ENCODE results near the gene MCM5.
A peak's percentile ranks its signal among the peaks of the same experiment; 100 is the strongest.

MCM5 gene
- 38.0 to 183 (median 75.5) reads per million in 17 experiments for total RNA-seq

DNA sequence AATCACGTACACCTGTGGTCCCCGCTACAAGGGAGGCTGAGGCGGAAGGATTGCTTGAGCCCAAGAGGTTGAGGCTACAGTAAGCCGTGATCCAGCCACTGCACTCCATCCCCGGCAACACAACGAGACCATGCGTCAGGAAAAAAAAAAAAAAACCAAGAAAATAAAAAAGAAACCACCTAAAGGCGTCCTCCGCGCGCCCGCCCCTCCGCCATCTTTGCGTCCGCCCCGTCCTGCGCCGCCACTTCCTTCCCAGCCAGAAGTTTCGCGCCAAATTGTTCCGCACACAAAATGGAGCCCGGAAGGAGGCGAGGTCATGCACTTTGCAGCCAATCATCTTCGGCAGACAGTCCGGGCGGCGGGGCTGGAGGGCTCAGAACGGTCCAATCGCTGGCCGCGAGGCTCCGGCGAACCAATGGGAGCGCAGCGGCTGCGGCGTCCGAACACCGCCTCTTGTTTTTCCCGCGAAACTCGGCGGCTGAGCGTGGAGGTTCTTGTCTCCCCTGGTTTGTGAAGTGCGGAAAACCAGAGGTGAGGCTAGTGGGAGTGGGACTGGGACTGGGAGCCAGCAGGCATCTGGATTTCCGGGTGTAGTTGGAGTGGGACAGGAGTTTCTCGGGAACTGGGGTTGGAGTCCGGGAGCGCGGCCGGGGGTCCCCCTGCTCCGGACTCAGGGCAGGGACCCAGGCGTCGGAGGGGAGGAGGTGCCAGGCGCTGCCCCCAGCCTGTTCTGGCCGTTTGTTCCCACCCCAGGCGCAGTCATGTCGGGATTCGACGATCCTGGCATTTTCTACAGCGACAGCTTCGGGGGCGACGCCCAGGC lies at the start of gene MCM5:
MCM5 (plus strand) TSS at position 463 of the 823 bp plus-strand sequence; CDS start at position 762, 299 bp downstream.
- DNase-seq: peak; percentile 98 to 99 (median 99)

- DNase-seq: peak; percentile 87 to 94 (median 92)
Observed at GRCh38 chr22:35350539-35351503, 49.1 kb upstream of the MCM5 start.

- peak; percentile 96 to 99 (median 98) for DNase-seq
Observed at GRCh38 chr22:35352214-35353111, 47.5 kb upstream of the MCM5 start.

DNA sequence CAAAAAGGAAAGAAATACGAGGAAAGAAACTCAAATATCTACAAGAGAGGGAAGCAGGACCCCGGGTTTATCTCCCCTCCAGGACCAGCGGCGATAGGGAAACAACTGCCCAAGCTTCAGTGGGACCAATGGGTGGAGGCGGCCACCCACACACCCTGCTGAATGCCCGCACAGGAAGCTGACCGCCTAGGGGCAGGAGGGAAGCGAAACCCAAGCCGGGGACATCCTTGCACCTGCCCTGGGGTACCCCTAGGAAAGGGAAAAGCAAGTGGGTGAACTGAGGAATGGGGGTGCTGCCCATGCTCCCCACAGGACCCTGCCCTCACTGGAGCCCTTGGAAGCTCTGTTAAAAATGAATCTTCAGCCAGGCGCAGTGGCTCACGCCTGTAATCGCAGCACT lies 46.6 kb upstream of the MCM5 start:
- DNase-seq: peak; percentile 71 to 90 (median 86)

DNA sequence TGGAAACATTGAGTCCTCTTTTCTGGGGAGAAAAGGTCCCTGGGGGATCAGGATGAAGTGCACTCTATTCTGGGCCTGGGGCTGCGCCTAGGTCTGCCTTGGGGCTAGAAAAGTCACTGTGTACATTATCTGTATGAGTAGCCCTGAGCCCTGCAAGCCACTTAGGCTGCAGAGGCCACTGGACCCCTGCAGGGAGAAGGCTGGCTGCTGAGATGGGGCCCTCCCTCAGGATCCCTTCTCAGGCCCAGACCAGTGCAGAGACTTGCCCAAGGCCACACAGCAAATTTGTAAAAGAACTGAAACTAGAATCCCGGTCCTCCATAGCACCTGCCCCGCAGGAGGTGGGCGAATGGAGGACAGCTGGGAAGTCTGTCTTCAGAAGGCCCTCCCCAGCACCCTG lies 45.9 kb upstream of the MCM5 start:
- DNase-seq: no peak

GRCh38 chr22:35357883-35358621 lies 41.9 kb upstream of the MCM5 start:
- no peak for DNase-seq

GRCh38 chr22:35359380-35360065 lies 40.4 kb upstream of the MCM5 start:
- DNase-seq: no peak

GRCh38 chr22:35361001-35361558 lies 38.9 kb upstream of the MCM5 start:
- DNase-seq: no peak

DNA sequence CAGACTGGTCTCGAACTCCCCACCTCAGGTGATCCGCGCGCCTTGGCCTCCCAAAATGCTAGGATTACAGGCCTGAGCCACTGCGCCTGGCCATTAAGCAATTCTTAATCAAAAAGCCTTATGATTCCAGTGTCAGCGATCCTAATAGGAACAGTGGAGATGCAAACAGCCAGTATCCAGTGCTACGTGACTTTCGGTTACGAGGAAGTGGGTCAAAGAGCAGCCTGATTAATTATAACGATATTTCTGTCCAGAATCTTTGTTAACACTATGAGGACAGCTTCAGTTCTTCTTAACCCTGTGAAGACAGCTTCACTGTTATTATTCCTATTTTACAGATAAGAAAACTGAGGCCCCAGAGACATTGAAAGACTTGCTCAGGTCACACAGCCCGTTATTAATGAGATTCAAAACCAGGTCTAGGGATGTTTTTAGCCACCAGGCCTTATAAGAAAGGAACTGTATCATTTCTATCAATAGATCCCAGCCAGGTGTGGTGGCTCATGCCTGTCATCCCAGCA lies 36.3 kb upstream of the MCM5 start:
- peak in 1 of 4 experiments; percentile 39 for DNase-seq

DNA sequence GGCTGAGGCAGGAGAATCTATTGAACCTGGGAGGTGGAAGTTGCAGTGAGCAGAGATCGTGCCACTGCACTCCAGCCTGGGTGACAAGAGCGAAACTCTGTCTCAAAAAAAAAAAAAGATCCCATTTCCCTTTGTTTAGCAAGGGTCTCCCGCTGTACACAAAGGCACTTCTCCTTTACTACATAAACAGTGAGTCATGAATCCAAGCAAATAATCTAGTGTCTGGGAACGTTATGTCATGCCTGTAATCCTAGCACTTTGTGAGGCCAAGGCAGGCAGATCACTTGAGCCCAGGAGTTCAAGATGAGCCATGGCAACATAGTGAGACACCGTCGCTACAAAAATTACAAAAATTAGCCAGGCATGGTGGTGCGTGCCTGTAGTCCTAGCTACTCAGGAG lies 35.7 kb upstream of the MCM5 start:
- DNase-seq: peak; percentile 71 to 95 (median 82)

- peak; percentile 85 to 90 (median 88) for DNase-seq
Observed at GRCh38 chr22:35367331-35367886, 32.5 kb upstream of the MCM5 start.

- DNase-seq: no peak
Observed at GRCh38 chr22:35368386-35368785, 31.6 kb upstream of the MCM5 start.

- no peak for DNase-seq
Observed at GRCh38 chr22:35369996-35370395, 29.9 kb upstream of the MCM5 start.

DNA sequence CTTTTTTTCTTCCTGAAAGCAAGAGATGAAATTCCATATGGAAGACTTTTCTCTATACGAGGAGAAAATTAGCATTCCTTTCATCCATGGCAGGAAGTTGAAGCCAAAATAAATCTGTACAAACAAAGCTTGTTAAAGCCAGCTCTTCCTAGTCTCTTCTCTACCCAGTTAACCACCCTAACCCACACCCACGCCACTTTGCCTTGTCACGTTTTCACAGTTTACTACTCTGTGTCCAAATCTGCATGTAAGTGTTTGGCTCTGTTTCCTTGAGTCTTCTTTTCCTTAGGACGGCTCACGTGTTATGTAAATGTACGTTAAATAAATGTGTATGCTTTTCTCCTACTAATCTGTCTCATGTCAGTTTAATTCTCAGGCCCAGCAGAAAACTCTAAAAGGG lies 26.2 kb upstream of the MCM5 start:
- DNase-seq: no peak

GRCh38 chr22:35375031-35375430 lies 24.9 kb upstream of the MCM5 start:
- peak; percentile 67 to 91 (median 81) for DNase-seq

DNA sequence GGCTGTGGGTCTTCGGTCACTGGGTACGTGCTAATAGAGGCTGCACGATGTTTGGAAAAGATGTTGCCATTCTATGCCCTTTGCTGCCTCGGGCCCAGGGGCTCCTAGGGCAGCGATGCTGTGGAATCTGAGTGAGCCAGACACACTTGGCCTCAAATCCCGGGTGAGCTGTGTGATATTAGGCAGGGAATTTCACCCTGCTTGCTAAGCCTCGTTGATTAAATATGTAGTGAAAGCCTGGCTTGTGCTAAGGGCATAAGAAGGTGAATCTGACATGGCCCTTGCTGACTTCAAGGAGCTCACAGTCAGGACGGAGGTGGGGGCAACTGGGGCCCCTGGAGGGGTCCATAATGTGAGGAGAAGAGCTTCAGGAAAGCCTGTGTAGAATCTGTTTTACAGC lies 24.4 kb upstream of the MCM5 start:
- no peak for DNase-seq

DNA sequence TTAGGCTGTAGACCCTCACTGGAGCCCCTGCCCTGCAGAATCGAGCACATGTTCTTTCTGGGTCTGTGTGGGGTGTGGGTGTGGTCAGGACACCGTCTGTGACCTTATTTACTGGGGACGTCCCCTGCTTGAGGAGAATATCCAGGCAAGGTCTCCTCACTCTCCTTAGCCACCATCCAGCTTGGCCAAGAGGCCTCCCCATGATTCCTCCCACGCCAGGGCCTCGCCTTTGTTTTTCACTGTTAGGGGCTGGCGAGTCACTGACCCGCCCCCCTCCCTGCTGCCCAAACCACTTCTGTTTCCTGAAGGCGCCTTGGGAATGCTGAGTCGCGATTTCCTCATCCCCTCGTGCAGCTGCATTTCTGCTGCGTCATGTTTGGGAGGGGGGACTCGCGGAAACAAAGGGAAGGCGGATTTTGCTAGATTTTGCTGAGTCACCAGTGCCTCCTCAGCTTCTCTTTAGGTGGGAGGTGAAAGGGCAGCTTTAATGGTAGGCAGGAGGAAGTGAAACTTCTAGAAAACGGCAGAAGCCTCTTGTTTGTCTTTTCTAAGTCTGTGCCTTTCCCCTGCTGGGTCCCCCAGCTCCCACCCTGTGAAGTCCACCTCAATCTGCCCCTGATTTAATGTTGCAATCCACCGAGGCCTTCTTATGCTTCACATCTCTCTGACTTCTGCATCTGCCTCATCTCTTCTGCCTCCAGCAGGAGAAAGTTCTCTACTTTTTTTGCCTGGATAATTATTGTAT lies 23.0 kb upstream of the MCM5 start:
- peak; percentile 98 to 100 (median 98) for DNase-seq

GRCh38 chr22:35377735-35378134 lies 22.2 kb upstream of the MCM5 start:
- DNase-seq: peak; percentile 52 to 79 (median 76)

GRCh38 chr22:35378621-35379020 lies 21.3 kb upstream of the MCM5 start:
- no peak for DNase-seq
